ENCODE results near the gene PLAC8L1. TPM values are rescaled to one million over a fixed set of nuclear protein-coding genes. Genes with fewer than 3 reads are reported as not detected.
A peak's percentile ranks its signal among the peaks of the same experiment; 100 is the strongest.
"Not testable (repeated sequence)": the region's sequence is repeated elsewhere in the genome, so short reads cannot be mapped to it uniquely, and the experiment has no call there.

PLAC8L1 gene
- total RNA-seq, 3 donors from 2014 or later: 0.70 TPM; not detected in 2

DNA sequence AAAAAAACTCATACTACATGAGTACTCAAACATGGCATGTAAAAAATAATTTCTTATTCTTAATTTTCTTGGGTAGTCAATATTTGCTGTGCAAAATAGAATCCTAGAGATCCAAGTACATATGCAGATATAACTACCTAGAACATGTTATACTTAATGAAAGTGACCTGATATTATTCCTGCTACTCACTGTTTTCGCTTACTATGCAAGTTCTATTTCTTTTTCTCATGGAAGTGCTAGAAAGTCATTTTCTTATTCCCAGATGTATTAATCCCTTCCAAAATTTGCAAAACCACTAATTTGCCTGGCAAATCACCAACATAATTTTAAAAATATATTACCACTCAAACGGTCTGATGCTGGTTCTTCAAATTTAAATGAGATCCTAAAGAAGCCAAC lies 19.2 kb upstream of the PLAC8L1 start:
- H3K9me3 ChIP-seq: no peaks in the 10 kb centered on the region
- ATAC-seq: no peak
- intact Hi-C loops (cut with DNase I, micrococcal nuclease): no loop called here
- TF ChIP-seq, protein P1, sequence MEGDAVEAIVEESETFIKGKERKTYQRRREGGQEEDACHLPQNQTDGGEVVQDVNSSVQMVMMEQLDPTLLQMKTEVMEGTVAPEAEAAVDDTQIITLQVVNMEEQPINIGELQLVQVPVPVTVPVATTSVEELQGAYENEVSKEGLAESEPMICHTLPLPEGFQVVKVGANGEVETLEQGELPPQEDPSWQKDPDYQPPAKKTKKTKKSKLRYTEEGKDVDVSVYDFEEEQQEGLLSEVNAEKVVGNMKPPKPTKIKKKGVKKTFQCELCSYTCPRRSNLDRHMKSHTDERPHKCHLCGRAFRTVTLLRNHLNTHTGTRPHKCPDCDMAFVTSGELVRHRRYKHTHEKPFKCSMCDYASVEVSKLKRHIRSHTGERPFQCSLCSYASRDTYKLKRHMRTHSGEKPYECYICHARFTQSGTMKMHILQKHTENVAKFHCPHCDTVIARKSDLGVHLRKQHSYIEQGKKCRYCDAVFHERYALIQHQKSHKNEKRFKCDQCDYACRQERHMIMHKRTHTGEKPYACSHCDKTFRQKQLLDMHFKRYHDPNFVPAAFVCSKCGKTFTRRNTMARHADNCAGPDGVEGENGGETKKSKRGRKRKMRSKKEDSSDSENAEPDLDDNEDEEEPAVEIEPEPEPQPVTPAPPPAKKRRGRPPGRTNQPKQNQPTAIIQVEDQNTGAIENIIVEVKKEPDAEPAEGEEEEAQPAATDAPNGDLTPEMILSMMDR (IDR thresholded peaks at IDR 0.05): no peak
- no peak overlapping the region for H3K4me3 ChIP-seq
- peaks cover 18% of the 10 kb centered on the region for H3K36me3 ChIP-seq (ENCODE audit: low read depth)
- no peaks in the 10 kb centered on the region for H3K4me1 ChIP-seq (ENCODE audit: low read depth)
- DNase-seq: no peak

GRCh38 chr5:146121451-146121850 lies 16.1 kb upstream of the PLAC8L1 start:
- peaks cover 14% of the 10 kb centered on the region for H3K36me3 ChIP-seq (ENCODE audit: low read depth)
- ATAC-seq; H3K9me3 ChIP-seq; H3K4me3 ChIP-seq; H3K4me1 ChIP-seq (ENCODE audit: low read depth); DNase-seq; intact Hi-C loops (cut with DNase I, micrococcal nuclease): not testable (repeated sequence)

GRCh38 chr5:146118322-146118721 lies 12.9 kb upstream of the PLAC8L1 start:
- intact Hi-C loops (cut with DNase I, micrococcal nuclease): no loop called here
- no peaks in the 10 kb centered on the region for H3K9me3 ChIP-seq
- ATAC-seq (no peak), DNase-seq (no peak)
- TF ChIP-seq, protein P1 (IDR thresholded peaks at IDR 0.05): no peak
- H3K36me3 ChIP-seq (ENCODE audit: low read depth): peaks cover 7% of the 10 kb centered on the region
- H3K4me3 ChIP-seq: no peak overlapping the region
- H3K4me1 ChIP-seq (ENCODE audit: low read depth): no peaks in the 10 kb centered on the region

DNA sequence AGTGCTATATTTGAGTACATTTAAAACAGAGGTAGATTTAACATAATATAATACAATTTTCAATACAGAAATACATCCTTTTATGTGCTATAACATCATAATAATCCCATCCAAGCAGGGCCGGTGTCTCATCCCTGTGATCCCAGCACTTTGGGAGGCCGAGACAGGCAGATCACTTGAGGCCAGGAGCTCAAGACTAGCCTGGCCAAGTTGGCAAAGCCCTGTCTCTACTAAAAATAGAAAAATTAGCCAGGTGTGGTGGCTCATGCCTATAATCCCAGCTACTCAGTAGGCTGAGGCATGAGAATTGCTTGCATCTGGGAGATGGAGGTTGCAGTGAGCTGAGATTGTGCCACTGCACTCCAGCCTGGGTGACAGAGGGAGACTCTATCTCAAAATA lies 11.8 kb upstream of the PLAC8L1 start:
- H3K4me3 ChIP-seq; H3K36me3 ChIP-seq (ENCODE audit: low read depth); H3K9me3 ChIP-seq; ATAC-seq; DNase-seq; intact Hi-C loops (cut with DNase I, micrococcal nuclease); H3K4me1 ChIP-seq (ENCODE audit: low read depth): not testable (repeated sequence)

DNA sequence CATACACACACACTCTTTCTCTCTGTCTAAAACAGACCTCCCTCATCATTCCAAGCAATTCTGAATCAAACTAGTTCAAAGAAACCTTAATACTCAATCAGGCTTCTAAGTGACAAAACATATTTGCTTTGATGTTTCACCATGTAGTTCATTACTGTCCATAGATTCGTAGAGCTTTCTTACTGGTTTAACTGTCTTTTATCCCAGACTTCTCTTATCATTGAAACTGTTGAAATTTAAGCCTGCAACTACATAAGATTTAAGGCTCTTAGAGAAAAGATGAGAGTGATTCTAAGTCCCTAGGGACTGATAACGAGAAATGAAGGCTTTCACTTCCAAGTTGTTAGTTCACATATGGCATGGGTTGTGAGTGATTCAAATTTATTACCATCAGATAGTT lies 11.0 kb upstream of the PLAC8L1 start:
- H3K9me3 ChIP-seq: no peaks in the 10 kb centered on the region
- no peaks in the 10 kb centered on the region for H3K4me1 ChIP-seq (ENCODE audit: low read depth)
- DNase-seq (no peak), ATAC-seq (no peak)
- no peak overlapping the region for H3K4me3 ChIP-seq
- peaks cover 2% of the 10 kb centered on the region for H3K36me3 ChIP-seq (ENCODE audit: low read depth)
- intact Hi-C loops (cut with DNase I, micrococcal nuclease): no loop called here
- TF ChIP-seq, protein P1 (IDR thresholded peaks at IDR 0.05): no peak

DNA sequence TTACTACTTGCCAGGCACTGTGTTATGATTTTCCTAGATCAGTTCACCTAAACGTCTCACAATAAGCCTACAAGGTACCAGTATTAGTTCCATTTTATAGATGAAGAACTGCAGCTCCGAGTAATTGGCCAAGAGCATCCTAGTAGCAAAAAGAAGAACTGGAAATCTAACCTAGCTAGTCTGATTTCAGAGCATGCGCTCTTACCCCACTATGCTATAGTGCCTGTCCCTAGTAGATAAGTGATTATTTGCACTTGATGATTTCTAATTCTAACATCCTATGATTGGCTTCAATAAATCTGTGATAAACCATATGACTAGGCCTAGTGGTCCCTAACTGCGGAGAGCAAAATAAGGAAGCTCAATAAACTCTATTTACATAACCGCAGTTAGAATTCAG lies 7.1 kb upstream of the PLAC8L1 start:
- no peaks in the 10 kb centered on the region for H3K36me3 ChIP-seq (ENCODE audit: low read depth)
- no peak overlapping the region for H3K4me3 ChIP-seq
- intact Hi-C loops (cut with DNase I, micrococcal nuclease): no loop called here
- DNase-seq (no peak), ATAC-seq (no peak)
- H3K4me1 ChIP-seq (ENCODE audit: low read depth): no peaks in the 10 kb centered on the region
- H3K9me3 ChIP-seq: no peaks in the 10 kb centered on the region
- TF ChIP-seq, protein P1 (IDR thresholded peaks at IDR 0.05): no peak

GRCh38 chr5:146111409-146111808 lies 6.0 kb upstream of the PLAC8L1 start:
- no peak for ATAC-seq
- Histone ChIP-seq H3K4me3 (no peak overlapping the region), H3K4me1 (ENCODE audit: low read depth) (no peaks in the 10 kb centered on the region), H3K9me3 (no peaks in the 10 kb centered on the region), H3K36me3 (ENCODE audit: low read depth) (no peaks in the 10 kb centered on the region)
- DNase-seq: peak in 1 of 3 donors; percentile 6
- intact Hi-C loops (cut with DNase I, micrococcal nuclease): no loop called here
- TF ChIP-seq, protein P1 (IDR thresholded peaks at IDR 0.05): no peak

All from mucosa of descending colon (tissue), 3 donors.